Measurements from ENCODE around the gene QPRT.
A peak's percentile ranks its signal among the peaks of the same experiment; 100 is the strongest.

Gene QPRT

GRCh38 chr16:29644338-29644857 is 34.6 kb upstream of the QPRT start:
- H3K4me3 Mint-ChIP-seq: no peak overlapping the region
- peaks cover 3% of the 10 kb centered on the region for H3K27me3 Mint-ChIP-seq (ENCODE audit: low read depth)
- peaks cover 6% of the 10 kb centered on the region for H3K4me1 Mint-ChIP-seq
- H3K27ac Mint-ChIP-seq: no peak overlapping the region
- H3K36me3 Mint-ChIP-seq (ENCODE audit: low read depth): no peaks in the 10 kb centered on the region
- TF ChIP-seq CTCF (IDR thresholded peaks at IDR 0.05; ENCODE audit: unreplicated experiment in 3 of 3): no peak
- no peaks in the 10 kb centered on the region for H3K9me3 Mint-ChIP-seq

- Mint-ChIP-seq H3K4me3 (no peak overlapping the region), H3K27ac (no peak overlapping the region), H3K9me3 (no peaks in the 10 kb centered on the region), H3K27me3 (ENCODE audit: low read depth) (peaks cover 3% of the 10 kb centered on the region), H3K36me3 (ENCODE audit: low read depth) (no peaks in the 10 kb centered on the region), H3K4me1 (peaks cover 11% of the 10 kb centered on the region)
- no peak for TF ChIP-seq CTCF (IDR thresholded peaks at IDR 0.05; ENCODE audit: unreplicated experiment in 3 of 3)
Observed at GRCh38 chr16:29644973-29645693, 33.8 kb upstream of the QPRT start.

GRCh38 chr16:29645694-29646187 is 33.2 kb upstream of the QPRT start:
- H3K9me3 Mint-ChIP-seq: no peaks in the 10 kb centered on the region
- TF ChIP-seq CTCF (IDR thresholded peaks at IDR 0.05; ENCODE audit: unreplicated experiment in 3 of 3): no peak
- H3K27me3 Mint-ChIP-seq (ENCODE audit: low read depth): peaks cover 3% of the 10 kb centered on the region
- H3K27ac Mint-ChIP-seq: peak overlapping the region in 1 of 3 experiments; percentile 23
- H3K4me1 Mint-ChIP-seq: peaks cover 7% of the 10 kb centered on the region
- no peaks in the 10 kb centered on the region for H3K36me3 Mint-ChIP-seq (ENCODE audit: low read depth)
- no peak overlapping the region for H3K4me3 Mint-ChIP-seq

- Mint-ChIP-seq H3K4me1 (peaks cover 7% of the 10 kb centered on the region), H3K27me3 (ENCODE audit: low read depth) (peaks cover 3% of the 10 kb centered on the region), H3K36me3 (ENCODE audit: low read depth) (no peaks in the 10 kb centered on the region), H3K27ac (no peak overlapping the region), H3K9me3 (no peaks in the 10 kb centered on the region), H3K4me3 (no peak overlapping the region)
- TF ChIP-seq CTCF (IDR thresholded peaks at IDR 0.05; ENCODE audit: unreplicated experiment in 3 of 3): no peak
Observed at GRCh38 chr16:29646947-29647346, 32.0 kb upstream of the QPRT start.

GRCh38 chr16:29649588-29650494 is 29.1 kb upstream of the QPRT start:
- TF ChIP-seq CTCF (IDR thresholded peaks at IDR 0.05; ENCODE audit: unreplicated experiment in 3 of 3): no peak
- Mint-ChIP-seq H3K9me3 (no peaks in the 10 kb centered on the region), H3K4me1 (peaks cover 10% of the 10 kb centered on the region), H3K27me3 (ENCODE audit: low read depth) (no peaks in the 10 kb centered on the region), H3K27ac (peak overlapping the region; percentile 88 to 95 (median 91)), H3K36me3 (ENCODE audit: low read depth) (no peaks in the 10 kb centered on the region), H3K4me3 (peak overlapping the region; percentile 26 to 29 (median 27))

All from nephron (organoid).